PC-9 (cell line): ENCODE results near the gene CEP192. TPM values are rescaled to one million over a fixed set of nuclear protein-coding genes. Genes with fewer than 3 reads are reported as not detected.

Experiments used
- BruUV-seq: library from RNA; stranded (reverse); fragments of 400-500 nt; replicated peaks from 2 replicates; lab custom pipeline; 2021; lab: Mats Ljungman, UMichigan
- CTCF ChIA-PET: fragments of 300-600 bp; sonication (Branson Sonifier 250); formaldehyde crosslinking; loops from one replicate; lab custom pipeline; 2022; ENCODE audit warnings: antibody characterized with exemption; lab: Charles Lee
- POLR2A ChIA-PET: fragments of 300-600 bp; sonication (Branson Sonifier 250); formaldehyde crosslinking; loops from one replicate; lab custom pipeline; 2022; ENCODE audit warnings: antibody characterized with exemption; ENCODE audit not compliant: unreplicated experiment; lab: Charles Lee
- DNase-seq, 2 experiments: peaks; one replicate each; pipeline versions ENCODE4 v3.0.0 to v3.0.0-alpha.2; 2015 to 2022; ENCODE audit warnings: mixed read lengths in 1 of 2
- H2AFZ ChIP-seq: fragments of 200-600 bp; sonication (generic); 2 replicates; pipeline ENCODE4 v1.8.1; 2017; ENCODE audit warnings: antibody characterized with exemption
- H3F3A ChIP-seq: fragments of 200-600 bp; sonication (generic); 2 replicates; pipeline ENCODE4 v1.8.1; 2017; ENCODE audit warnings: antibody characterized with exemption, mild to moderate bottlenecking, low read depth; ENCODE audit not compliant: insufficient read depth
- H3K27ac ChIP-seq: fragments of 200-600 bp; sonication (generic); 2 replicates; pipeline ENCODE4 v1.6.1; 2016; ENCODE audit warnings: mixed run types
- H3K27me3 ChIP-seq: fragments of 200-600 bp; sonication (generic); 2 replicates; pipeline ENCODE4 v1.6.1; 2016; ENCODE audit warnings: low read depth, mixed run types; ENCODE audit not compliant: insufficient read depth
- H3K36me3 ChIP-seq: fragments of 200-600 bp; sonication (generic); 2 replicates; pipeline ENCODE4 v1.6.1; 2016; ENCODE audit warnings: low read depth, mixed run types
- H3K4me1 ChIP-seq: fragments of 200-600 bp; sonication (generic); replicated peaks from 2 replicates; pipeline ENCODE4 v1.6.1; 2016; ENCODE audit warnings: mixed run types; ENCODE audit not compliant: insufficient read depth
- H3K4me2 ChIP-seq: fragments of 200-600 bp; sonication (generic); 2 replicates; pipeline ENCODE4 v1.6.1; 2017; ENCODE audit warnings: mixed run types
- H3K4me3 ChIP-seq: fragments of 200-600 bp; sonication (generic); 2 replicates; pipeline ENCODE4 v1.6.1; 2016; ENCODE audit warnings: mixed run types
- H3K79me2 ChIP-seq: fragments of 200-600 bp; sonication (generic); 2 replicates; pipeline ENCODE4 v1.6.1; 2017; ENCODE audit warnings: low read depth, mixed run types
- H3K9me2 ChIP-seq: fragments of 200-600 bp; sonication (generic); 2 replicates; pipeline ENCODE4 v1.8.1; 2017; ENCODE audit warnings: mild to moderate bottlenecking; ENCODE audit not compliant: insufficient read depth
- H3K9me3 ChIP-seq: fragments of 200-600 bp; sonication (generic); 2 replicates; pipeline ENCODE4 v1.8.1; 2016; ENCODE audit warnings: low read depth; ENCODE audit not compliant: insufficient read depth
- H4K20me1 ChIP-seq: fragments of 200-600 bp; sonication (generic); 2 replicates; pipeline ENCODE4 v1.8.1; 2017; ENCODE audit not compliant: insufficient read depth
- EZH2 ChIP-seq: fragments of 200-600 bp; sonication (generic); IDR thresholded peaks from 2 replicates; pipeline ENCODE4 v1.8.0; 2017; ENCODE audit warnings: antibody characterized with exemption, low read depth
- intact Hi-C: fragments of 100-400 bp; cut with micrococcal nuclease; formaldehyde crosslinking; loops from one replicate; pipeline ENCODE4 v1.10.0; 2022; ENCODE audit not compliant: unreplicated experiment
- total RNA-seq: library from RNA; stranded (reverse); gene quantifications from 2 replicates; pipeline ENCODE4 v1.2.3, GENCODE V29; 2021
- TF ChIP-seq, protein P1 (sequence below): fragments of 200-600 bp; sonication (generic); conservative IDR thresholded peaks from 2 replicates; pipeline ENCODE4 v1.6.1; 2017; ENCODE audit warnings: mixed run types, antibody characterized with exemption, mild to moderate bottlenecking, moderate library complexity

Gene CEP192
- total RNA-seq, 1 experiment from 2014 or later = 44.9 TPM

DNA sequence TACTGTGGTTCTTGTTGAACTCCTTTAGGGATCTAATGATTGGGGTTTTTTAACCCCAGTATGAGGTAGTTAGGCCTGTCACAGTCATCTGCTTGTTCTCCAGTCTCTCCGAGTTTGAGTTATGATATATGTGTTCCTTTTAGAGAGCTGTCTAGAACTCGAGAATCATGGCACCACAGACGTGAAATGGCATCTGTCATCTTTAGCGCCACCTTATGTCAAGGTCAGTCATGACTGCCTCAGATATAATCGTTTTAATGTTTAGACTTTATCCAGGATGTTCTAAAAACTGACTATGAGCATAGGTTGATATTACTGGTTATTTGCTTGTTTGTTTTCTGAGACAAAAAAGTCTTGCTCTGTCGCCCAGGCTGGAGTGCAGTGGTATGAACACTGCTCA lies 112.2 kb downstream of the CEP192 start:
- no peak for DNase-seq
- Histone ChIP-seq H2AFZ (no peak overlapping the region), H3K4me2 (no peak overlapping the region), H3K79me2 (no peaks in the 10 kb centered on the region), H3K9me2 (no peaks in the 10 kb centered on the region), H4K20me1 (no peaks in the 10 kb centered on the region), H3K9me3 (no peaks in the 10 kb centered on the region), H3K27me3 (no peaks in the 10 kb centered on the region), H3K4me1 (no peaks in the 10 kb centered on the region), H3K4me3 (no peak overlapping the region), H3K36me3 (peaks cover 23% of the 10 kb centered on the region; the same call in 1 of the 2 replicates), H3K27ac (no peak overlapping the region), H3F3A (no peaks in the 10 kb centered on the region)
- POLR2A ChIA-PET = no interaction called here
- no TSS peak for BruUV-seq
- intact Hi-C loops = loop anchor here (10.0 kb wide), 1 partner anchor 59 kb away; no protein-coding TSS in a partner anchor
- CTCF ChIA-PET = no interaction called here
- no peak for TF ChIP-seq EZH2
- TF ChIP-seq, protein P1, sequence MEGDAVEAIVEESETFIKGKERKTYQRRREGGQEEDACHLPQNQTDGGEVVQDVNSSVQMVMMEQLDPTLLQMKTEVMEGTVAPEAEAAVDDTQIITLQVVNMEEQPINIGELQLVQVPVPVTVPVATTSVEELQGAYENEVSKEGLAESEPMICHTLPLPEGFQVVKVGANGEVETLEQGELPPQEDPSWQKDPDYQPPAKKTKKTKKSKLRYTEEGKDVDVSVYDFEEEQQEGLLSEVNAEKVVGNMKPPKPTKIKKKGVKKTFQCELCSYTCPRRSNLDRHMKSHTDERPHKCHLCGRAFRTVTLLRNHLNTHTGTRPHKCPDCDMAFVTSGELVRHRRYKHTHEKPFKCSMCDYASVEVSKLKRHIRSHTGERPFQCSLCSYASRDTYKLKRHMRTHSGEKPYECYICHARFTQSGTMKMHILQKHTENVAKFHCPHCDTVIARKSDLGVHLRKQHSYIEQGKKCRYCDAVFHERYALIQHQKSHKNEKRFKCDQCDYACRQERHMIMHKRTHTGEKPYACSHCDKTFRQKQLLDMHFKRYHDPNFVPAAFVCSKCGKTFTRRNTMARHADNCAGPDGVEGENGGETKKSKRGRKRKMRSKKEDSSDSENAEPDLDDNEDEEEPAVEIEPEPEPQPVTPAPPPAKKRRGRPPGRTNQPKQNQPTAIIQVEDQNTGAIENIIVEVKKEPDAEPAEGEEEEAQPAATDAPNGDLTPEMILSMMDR = peak; percentile 46; the same call in 1 of the 2 replicates

GRCh38 chr18:13105059-13105458 lies 113.9 kb downstream of the CEP192 start:
- CTCF ChIA-PET = no interaction called here
- POLR2A ChIA-PET = no interaction called here
- no peaks in the 10 kb centered on the region for H3K9me2 ChIP-seq
- no peak for DNase-seq
- intact Hi-C loops = loop anchor here (10.0 kb wide), 1 partner anchor 60 kb away; no protein-coding TSS in a partner anchor
- no TSS peak for BruUV-seq
- H3K79me2 ChIP-seq = no peaks in the 10 kb centered on the region
- no peak overlapping the region for H3K4me2 ChIP-seq
- H3K4me3 ChIP-seq = no peak overlapping the region
- H3K4me1 ChIP-seq = no peaks in the 10 kb centered on the region
- H4K20me1 ChIP-seq = no peaks in the 10 kb centered on the region
- H3K27me3 ChIP-seq = no peaks in the 10 kb centered on the region
- no peak overlapping the region for H3K27ac ChIP-seq
- H2AFZ ChIP-seq = no peak overlapping the region
- peaks cover 25% of the 10 kb centered on the region; the same call in 1 of the 2 replicates for H3K36me3 ChIP-seq
- H3K9me3 ChIP-seq = no peaks in the 10 kb centered on the region
- no peaks in the 10 kb centered on the region for H3F3A ChIP-seq
- TF ChIP-seq, protein P1 = no peak
- TF ChIP-seq EZH2 = no peak

GRCh38 chr18:13107074-13107473 lies 115.9 kb downstream of the CEP192 start:
- no peaks in the 10 kb centered on the region for H3K9me2 ChIP-seq
- intact Hi-C loops = loop anchor here (10.0 kb wide), 1 partner anchor 62 kb away; no protein-coding TSS in a partner anchor
- H3K4me2 ChIP-seq = no peak overlapping the region
- H3K4me1 ChIP-seq = no peaks in the 10 kb centered on the region
- H3F3A ChIP-seq = no peaks in the 10 kb centered on the region
- no peak overlapping the region for H2AFZ ChIP-seq
- no peaks in the 10 kb centered on the region for H3K79me2 ChIP-seq
- no peak for DNase-seq
- H3K36me3 ChIP-seq = peaks cover 19% of the 10 kb centered on the region; the same call in 1 of the 2 replicates
- BruUV-seq = no TSS peak
- no peak for TF ChIP-seq EZH2
- TF ChIP-seq, protein P1 = no peak
- H3K27me3 ChIP-seq = no peaks in the 10 kb centered on the region
- H3K9me3 ChIP-seq = no peaks in the 10 kb centered on the region
- H3K4me3 ChIP-seq = no peak overlapping the region
- H4K20me1 ChIP-seq = no peaks in the 10 kb centered on the region
- ChIA-PET CTCF (no interaction called here), POLR2A (no interaction called here)
- no peak overlapping the region for H3K27ac ChIP-seq
